Measurements from ENCODE around the gene PEX14.

Gene PEX14

GRCh38 chr1:10446790-10447422 is 27.8 kb upstream of the PEX14 start:
- no peaks in the 10 kb centered on the region for H3K27me3 ChIP-seq (ENCODE audit: low read length)
- no peaks in the 10 kb centered on the region for H3K9me3 ChIP-seq (ENCODE audit: insufficient read depth, low read length)
- H4K20me1 ChIP-seq (ENCODE audit: low read depth, low read length), result no peaks in the 10 kb centered on the region
- no peaks in the 10 kb centered on the region for H3K9me2 ChIP-seq (replicated peaks; ENCODE audit: insufficient read depth, low read length)
- H3K36me3 ChIP-seq (ENCODE audit: low read length), result no peaks in the 10 kb centered on the region
- TF ChIP-seq CTCF (IDR thresholded peaks at IDR 0.05; ENCODE audit: insufficient read depth, low read length, poor library complexity, severe bottlenecking), result no peak
- no peak for TF ChIP-seq EZH2phosphoT487 (conservative IDR thresholded peaks at IDR 0.05; ENCODE audit: low read length)
- no peak overlapping the region for H3K4me3 ChIP-seq (ENCODE audit: insufficient read depth, low read length, poor library complexity, severe bottlenecking)
- H3K9ac ChIP-seq (ENCODE audit: low read length), result no peak overlapping the region
- H2AFZ ChIP-seq (ENCODE audit: low read depth, low read length, severe bottlenecking), result no peak overlapping the region
- H3K79me2 ChIP-seq (ENCODE audit: insufficient read depth, low read length), result no peaks in the 10 kb centered on the region
- no peak overlapping the region for H3K4me2 ChIP-seq (ENCODE audit: low read depth, low read length, poor library complexity, severe bottlenecking)
- H3K27ac ChIP-seq (ENCODE audit: low read depth, low read length), result no peak overlapping the region
- H3F3A ChIP-seq (ENCODE audit: insufficient read depth), result 0 out of 2 replicates have a peak, but pooled peaks cover 5% of the 10 kb centered on the region

GRCh38 chr1:10449751-10450150 is 25.0 kb upstream of the PEX14 start, which contains the start of gene CORT:
TSS of gene CORT (plus strand) at chr1:10450031. CDS start at chr1:10450224, 193 bp downstream.
- H3K9ac ChIP-seq (ENCODE audit: low read length), result no peak within 1 kb of the TSS
- H3K9me3 ChIP-seq (ENCODE audit: insufficient read depth, low read length), result no peaks in the 10 kb centered on the region
- no peak within 1 kb of the TSS for H3K4me3 ChIP-seq (ENCODE audit: insufficient read depth, low read length, poor library complexity, severe bottlenecking)
- no peaks in the 10 kb centered on the region for H3K79me2 ChIP-seq (ENCODE audit: insufficient read depth, low read length)
- H4K20me1 ChIP-seq (ENCODE audit: low read depth, low read length), result no peaks in the 10 kb centered on the region
- no peaks in the 10 kb centered on the region for H3K36me3 ChIP-seq (ENCODE audit: low read length)
- H3K9me2 ChIP-seq (replicated peaks; ENCODE audit: insufficient read depth, low read length), result no peaks in the 10 kb centered on the region
- H2AFZ ChIP-seq (ENCODE audit: low read depth, low read length, severe bottlenecking), result no peak within 1 kb of the TSS
- H3F3A ChIP-seq (ENCODE audit: insufficient read depth), result 0 out of 2 replicates have a peak, but pooled peaks cover 6% of the 10 kb centered on the region
- H3K4me2 ChIP-seq (ENCODE audit: low read depth, low read length, poor library complexity, severe bottlenecking), result no peak within 1 kb of the TSS
- no peaks in the 10 kb centered on the region for H3K27me3 ChIP-seq (ENCODE audit: low read length)
- no peak for TF ChIP-seq CTCF (IDR thresholded peaks at IDR 0.05; ENCODE audit: insufficient read depth, low read length, poor library complexity, severe bottlenecking)
- TF ChIP-seq EZH2phosphoT487 (conservative IDR thresholded peaks at IDR 0.05; ENCODE audit: low read length), result no peak
- no peak within 1 kb of the TSS for H3K27ac ChIP-seq (ENCODE audit: low read depth, low read length)

- no peaks in the 10 kb centered on the region for H3K9me2 ChIP-seq (replicated peaks; ENCODE audit: insufficient read depth, low read length)
- H3K27me3 ChIP-seq (ENCODE audit: low read length), result no peaks in the 10 kb centered on the region
- H3F3A ChIP-seq (ENCODE audit: insufficient read depth), result 0 out of 2 replicates have a peak, but pooled peaks cover 6% of the 10 kb centered on the region
- H3K27ac ChIP-seq (ENCODE audit: low read depth, low read length), result no peak overlapping the region
- H3K79me2 ChIP-seq (ENCODE audit: insufficient read depth, low read length), result no peaks in the 10 kb centered on the region
- H3K9me3 ChIP-seq (ENCODE audit: insufficient read depth, low read length), result no peaks in the 10 kb centered on the region
- H2AFZ ChIP-seq (ENCODE audit: low read depth, low read length, severe bottlenecking), result no peak overlapping the region
- TF ChIP-seq EZH2phosphoT487 (conservative IDR thresholded peaks at IDR 0.05; ENCODE audit: low read length) (no peak), CTCF (IDR thresholded peaks at IDR 0.05; ENCODE audit: insufficient read depth, low read length, poor library complexity, severe bottlenecking) (no peak)
- H3K9ac ChIP-seq (ENCODE audit: low read length), result no peak overlapping the region
- H3K4me2 ChIP-seq (ENCODE audit: low read depth, low read length, poor library complexity, severe bottlenecking), result no peak overlapping the region
- no peaks in the 10 kb centered on the region for H3K36me3 ChIP-seq (ENCODE audit: low read length)
- H3K4me3 ChIP-seq (ENCODE audit: insufficient read depth, low read length, poor library complexity, severe bottlenecking), result no peak overlapping the region
- H4K20me1 ChIP-seq (ENCODE audit: low read depth, low read length), result no peaks in the 10 kb centered on the region
These were observed 24.5 kb upstream of the PEX14 start for GRCh38 chr1:10450156-10450814.
